GM12878 (cell line): ENCODE measurements around the gene C16orf74. TPM values are rescaled to one million over a fixed set of nuclear protein-coding genes. Genes with fewer than 3 reads are reported as not detected.

ENCODE experiments used
- ATAC-seq: fragments of 200-7000 bp; cut with Tn5 transposase; 3 replicates; pipeline ENCODE4 v1.9.1; 2020; ENCODE audit warnings: mild to moderate bottlenecking, moderate library complexity
- BruUV-seq: library from RNA; stranded (reverse); fragments of 400-500 nt; replicated peaks from 2 replicates; lab custom pipeline; 2021; lab: Mats Ljungman, UMichigan
- CTCF ChIA-PET: fragments of 300-600 bp; sonication (Branson Sonifier 250); formaldehyde crosslinking; extraction: SDS; loops from one replicate; lab custom pipeline; 2021; ENCODE audit warnings: inconsistent platforms; lab: Yijun Ruan, JAX
- POLR2A ChIA-PET: fragments of 350-600 bp; formaldehyde crosslinking; extraction: SDS; loops from one replicate; lab custom pipeline; 2021; ENCODE audit warnings: inconsistent platforms; lab: Charles Lee
- RAD21 ChIA-PET: fragments of 300-600 bp; sonication (Branson Sonifier 250); formaldehyde crosslinking; loops from one replicate; lab custom pipeline; 2023; ENCODE audit warnings: antibody characterized with exemption; ENCODE audit not compliant: unreplicated experiment; lab: Charles Lee
- SMC1A ChIA-PET: fragments of 300-600 bp; sonication (Branson Sonifier 250); formaldehyde crosslinking; loops from one replicate; lab custom pipeline; 2023; ENCODE audit not compliant: unreplicated experiment, uncharacterized antibody; lab: Charles Lee
- DNase-seq: peaks from one replicate; pipeline ENCODE4 v3.0.0-alpha.2; 2011; ENCODE audit warnings: low read depth, low spot score
- FAIRE-seq: peaks from 3 replicates; lab custom pipeline; 2011; peaks lifted over from hg19 to GRCh38; lab: Jason Lieb, UNC
- H2AFZ ChIP-seq: 2 replicates; pipeline ENCODE4 v1.6.0; 2011; ENCODE audit warnings: low read depth, low read length, control low read depth; ENCODE audit not compliant: control insufficient read depth
- H3K27ac ChIP-seq: 2 replicates; pipeline ENCODE4 v1.5.1; 2011; ENCODE audit warnings: control low read depth; ENCODE audit not compliant: control insufficient read depth, insufficient read depth
- H3K27me3 ChIP-seq, 2 experiments: replicated peaks in 1 of 2; 2 replicates each; pipeline versions ENCODE4 v1.6.0 to v1.6.1; 2011; ENCODE audit warnings: low read length in 1 of 2; ENCODE audit not compliant: control insufficient read depth in 2 of 2, insufficient read depth in 2 of 2
- H3K36me3 ChIP-seq, 2 experiments: 2 replicates each; pipeline ENCODE4 v1.5.1; 2011; ENCODE audit warnings: low read length in 1 of 2; ENCODE audit not compliant: control insufficient read depth in 2 of 2, insufficient read depth in 2 of 2
- H3K4me1 ChIP-seq: 2 replicates; pipeline ENCODE4 v1.6.1; 2011; ENCODE audit warnings: mild to moderate bottlenecking, low read length, moderate library complexity, mixed read lengths; ENCODE audit not compliant: control insufficient read depth, insufficient read depth
- H3K4me2 ChIP-seq: 2 replicates; pipeline ENCODE4 v1.6.0; 2011; ENCODE audit warnings: control low read depth; ENCODE audit not compliant: control insufficient read depth, insufficient read depth
- H3K4me3 ChIP-seq: fragments of 200-600 bp; sonication (generic); 2 replicates; pipeline ENCODE4 v1.5.1; 2016
- H3K79me2 ChIP-seq: 2 replicates; pipeline ENCODE4 v1.6.0; 2011; ENCODE audit warnings: low read length; ENCODE audit not compliant: control insufficient read depth, insufficient read depth
- H3K9ac ChIP-seq: 2 replicates; pipeline ENCODE4 v1.8.0; 2011; ENCODE audit warnings: low read length, control low read depth, mixed read lengths; ENCODE audit not compliant: control insufficient read depth, insufficient read depth
- H3K9me3 ChIP-seq: replicated peaks from 3 replicates; pipeline ENCODE4 v1.5.1; 2011; ENCODE audit warnings: mild to moderate bottlenecking, low read length; ENCODE audit not compliant: control insufficient read depth, insufficient read depth
- H4K20me1 ChIP-seq: 2 replicates; pipeline ENCODE4 v1.6.0; 2011; ENCODE audit not compliant: control insufficient read depth, insufficient read depth
- ATF7 ChIP-seq: fragments of 450-650 bp; IDR thresholded peaks from 2 replicates; pipeline ENCODE4 v1.6.1; 2016; ENCODE audit warnings: low read depth, mild to moderate bottlenecking
- BCLAF1 ChIP-seq: fragments of 450-650 bp; IDR thresholded peaks from 2 replicates; pipeline ENCODE4 v1.6.1; 2017; ENCODE audit warnings: antibody characterized with exemption, mild to moderate bottlenecking, moderate library complexity
- CHD4 ChIP-seq: fragments of 200-600 bp; sonication (generic); IDR thresholded peaks from 2 replicates; pipeline ENCODE4 v1.6.1; 2016; ENCODE audit warnings: mild to moderate bottlenecking
- EP300 ChIP-seq, 2 experiments: fragments of 150-350 bp in 1 of 2; IDR thresholded peaks; 2 replicates each; pipeline ENCODE4 v1.6.1; 2011 to 2012; ENCODE audit warnings: low read depth in 2 of 2, low read length in 2 of 2, borderline replicate concordance in 1 of 2, improper control_type of control experiment in 1 of 2, inconsistent platforms in 1 of 2; ENCODE audit not compliant: control insufficient read depth in 1 of 2
- PAX5 ChIP-seq: IDR thresholded peaks from 2 replicates; pipeline ENCODE4 v1.6.1; 2011; ENCODE audit warnings: low read depth, low read length, borderline replicate concordance
- PAX8 ChIP-seq: fragments of 450-650 bp; IDR thresholded peaks from 2 replicates; pipeline ENCODE4 v1.6.1; 2017; ENCODE audit warnings: mild to moderate bottlenecking, moderate library complexity
- RCOR1 ChIP-seq: conservative IDR thresholded peaks from 2 replicates; pipeline ENCODE4 v1.6.1; 2012; ENCODE audit warnings: low read depth, low read length, improper control_type of control experiment
- STAT1 ChIP-seq: fragments of 450-650 bp; conservative IDR thresholded peaks from 2 replicates; pipeline ENCODE4 v1.6.1; 2014; ENCODE audit warnings: antibody characterized with exemption, mild to moderate bottlenecking
- SUPT20H ChIP-seq: IDR thresholded peaks from 2 replicates; pipeline ENCODE4 v1.6.1; 2011; ENCODE audit warnings: low read depth, mild to moderate bottlenecking, low read length, moderate library complexity, borderline replicate concordance; ENCODE audit not compliant: control insufficient read depth
- TCF12 ChIP-seq: IDR thresholded peaks from 2 replicates; pipeline ENCODE4 v1.6.1; 2011; ENCODE audit warnings: low read depth, mild to moderate bottlenecking, low read length
- YY1 ChIP-seq: IDR thresholded peaks from 2 replicates; pipeline ENCODE4 v1.6.1; 2011; ENCODE audit warnings: low read depth, mild to moderate bottlenecking, low read length
- ZNF274 ChIP-seq: IDR thresholded peaks from one replicate; pipeline ENCODE4 v1.8.0; 2011; ENCODE audit not compliant: insufficient read length, insufficient read depth
- ZNF622 ChIP-seq: fragments of 450-650 bp; IDR thresholded peaks from 2 replicates; pipeline ENCODE4 v1.6.1; 2017; ENCODE audit warnings: mild to moderate bottlenecking, inconsistent platforms
- WGBS: methylation state at CpG from one replicate; pipeline ENCODE4 v1.1.6; 2016; ENCODE audit warnings: low lambda C conversion rate; ENCODE audit not compliant: insufficient replicate concordance, insufficient coverage; ENCODE audit errors: missing lambda C conversion rate; 5-methylcytosine and 5-hydroxymethylcytosine counted together
- in situ Hi-C: fragments of 300-500 bp; cut with MboI; formaldehyde crosslinking; loops from 9 replicates; pipeline ENCODE4 v1.14.3; 2018; ENCODE audit warnings: mixed read lengths
- intact Hi-C: fragments of 100-400 bp; cut with micrococcal nuclease; formaldehyde crosslinking; loops from one replicate; pipeline ENCODE4 v1.14.2; 2022; ENCODE audit not compliant: unreplicated experiment
- polyA plus RNA-seq, 11 experiments: library from polyadenylated mRNA; depleted of rRNA in 4 of 11; unstranded in 6 of 11; stranded (reverse) in 5 of 11; fragments of >200 nt; fragmentation: Nextera tagmentation in 4 of 11; fragmentation: Illumina TruSeq in 1 of 11; extraction: Ambion mirVana in 4 of 11; extraction: Trizol in 1 of 11; gene quantifications; 1 replicate in 1 of 11; 2 replicates in 10 of 11; pipeline versions ENCODE4 v1.2.1 to v1.2.3, GENCODE V29; 2011 to 2016; ENCODE audit warnings: inconsistent platforms in 2 of 11, missing spikeins in 2 of 11, low read depth in 1 of 11
- total RNA-seq, 4 experiments: library from RNA; depleted of rRNA in 3 of 4; stranded (reverse); fragments of >200 nt in 3 of 4; fragmentation: Illumina TruSeq in 1 of 4; extraction: Trizol in 1 of 4; gene quantifications; 2 replicates each; pipeline versions ENCODE4 v1.2.1 to v1.2.3, GENCODE V29; 2013 to 2021
- TF ChIP-seq, protein P1 (sequence below): fragments of 450-650 bp; conservative IDR thresholded peaks from 2 replicates; pipeline ENCODE4 v1.6.1; 2017; ENCODE audit warnings: mild to moderate bottlenecking, moderate library complexity

Gene C16orf74
- total and polyA plus RNA-seq, 10 of the 15 experiments (the other 5 are each of a cell fraction or from before 2014, with no cell fraction given): 0.23 to 20.1 (median 6.8) TPM

GRCh38 chr16:85704900-85705846 is 45.7 kb downstream of the C16orf74 start:
- TF ChIP-seq RCOR1 (no peak), ZNF622 (no peak), PAX5 (no peak), TCF12 (no peak), BCLAF1 (no peak), PAX8 (no peak), EP300 (IDR thresholded peaks at IDR 0.05; ENCODE audit: borderline replicate concordance in 1 of 2, control insufficient read depth in 1 of 2, low read depth in 2 of 2, low read length in 2 of 2) (no peak), CHD4 (no peak), ZNF274 (no peak), ATF7 (no peak), SUPT20H (no peak), STAT1 (no peak), YY1 (no peak)
- TF ChIP-seq, protein P1, sequence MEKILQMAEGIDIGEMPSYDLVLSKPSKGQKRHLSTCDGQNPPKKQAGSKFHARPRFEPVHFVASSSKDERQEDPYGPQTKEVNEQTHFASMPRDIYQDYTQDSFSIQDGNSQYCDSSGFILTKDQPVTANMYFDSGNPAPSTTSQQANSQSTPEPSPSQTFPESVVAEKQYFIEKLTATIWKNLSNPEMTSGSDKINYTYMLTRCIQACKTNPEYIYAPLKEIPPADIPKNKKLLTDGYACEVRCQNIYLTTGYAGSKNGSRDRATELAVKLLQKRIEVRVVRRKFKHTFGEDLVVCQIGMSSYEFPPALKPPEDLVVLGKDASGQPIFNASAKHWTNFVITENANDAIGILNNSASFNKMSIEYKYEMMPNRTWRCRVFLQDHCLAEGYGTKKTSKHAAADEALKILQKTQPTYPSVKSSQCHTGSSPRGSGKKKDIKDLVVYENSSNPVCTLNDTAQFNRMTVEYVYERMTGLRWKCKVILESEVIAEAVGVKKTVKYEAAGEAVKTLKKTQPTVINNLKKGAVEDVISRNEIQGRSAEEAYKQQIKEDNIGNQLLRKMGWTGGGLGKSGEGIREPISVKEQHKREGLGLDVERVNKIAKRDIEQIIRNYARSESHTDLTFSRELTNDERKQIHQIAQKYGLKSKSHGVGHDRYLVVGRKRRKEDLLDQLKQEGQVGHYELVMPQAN: no peak
- intact Hi-C loops: no loop called here
- Histone ChIP-seq H3K4me2 (no peak overlapping the region), H2AFZ (no peak overlapping the region), H3K9me3 (no peaks in the 10 kb centered on the region), H3K27me3 (no peaks in the 10 kb centered on the region), H3K4me1 (no peaks in the 10 kb centered on the region), H3K79me2 (no peaks in the 10 kb centered on the region), H3K4me3 (no peak overlapping the region), H3K27ac (no peak overlapping the region), H3K36me3 (no peaks in the 10 kb centered on the region), H3K9ac (no peak overlapping the region), H4K20me1 (no peaks in the 10 kb centered on the region)
- DNase-seq: no peak
- ChIA-PET POLR2A (no interaction called here), SMC1A (no interaction called here), RAD21 (interaction anchor here (0.7 kb wide), 1 partner anchor 23 kb away, joined by 3 read pairs; no protein-coding TSS in a partner anchor), CTCF (no interaction called here)
- ATAC-seq: no peak
- FAIRE-seq: no peak
- BruUV-seq: no TSS peak
- in situ Hi-C loops: no loop called here
- 77% methylated on average over 20 of the region's 20 CpGs for WGBS
